NAMALWA (cell line): ENCODE data around the gene ARHGEF25.
A peak's percentile ranks its signal among the peaks of the same experiment; 100 is the strongest.
"Not testable (repeated sequence)": the region's sequence is repeated elsewhere in the genome, so short reads cannot be mapped to it uniquely, and the experiment has no call there.

Experiments
- DNase-seq: peaks from one replicate; pipeline ENCODE4 v3.0.0-alpha.2; 2015; ENCODE audit warnings: low spot score

ARHGEF25 gene

DNA sequence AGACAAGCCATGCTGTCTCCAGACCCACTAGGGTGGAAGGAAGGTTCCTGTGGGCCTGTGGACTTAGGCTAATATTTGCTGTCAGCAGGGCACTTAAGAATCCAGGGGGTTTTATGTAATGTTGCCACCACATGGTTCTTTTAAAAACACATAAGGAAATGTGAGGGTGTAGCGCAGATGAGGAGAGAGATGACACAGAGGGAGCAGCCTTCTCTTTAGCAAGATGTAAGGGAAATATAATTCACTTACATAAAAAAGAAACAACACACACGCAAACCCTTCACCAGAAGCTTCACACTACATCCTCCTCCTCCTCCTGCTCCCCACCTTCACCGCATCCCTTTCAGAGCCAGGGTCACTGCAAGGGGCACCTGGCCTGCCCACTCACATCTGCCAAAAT is 25.1 kb upstream of the ARHGEF25 start:
- DNase-seq: no peak

DNA sequence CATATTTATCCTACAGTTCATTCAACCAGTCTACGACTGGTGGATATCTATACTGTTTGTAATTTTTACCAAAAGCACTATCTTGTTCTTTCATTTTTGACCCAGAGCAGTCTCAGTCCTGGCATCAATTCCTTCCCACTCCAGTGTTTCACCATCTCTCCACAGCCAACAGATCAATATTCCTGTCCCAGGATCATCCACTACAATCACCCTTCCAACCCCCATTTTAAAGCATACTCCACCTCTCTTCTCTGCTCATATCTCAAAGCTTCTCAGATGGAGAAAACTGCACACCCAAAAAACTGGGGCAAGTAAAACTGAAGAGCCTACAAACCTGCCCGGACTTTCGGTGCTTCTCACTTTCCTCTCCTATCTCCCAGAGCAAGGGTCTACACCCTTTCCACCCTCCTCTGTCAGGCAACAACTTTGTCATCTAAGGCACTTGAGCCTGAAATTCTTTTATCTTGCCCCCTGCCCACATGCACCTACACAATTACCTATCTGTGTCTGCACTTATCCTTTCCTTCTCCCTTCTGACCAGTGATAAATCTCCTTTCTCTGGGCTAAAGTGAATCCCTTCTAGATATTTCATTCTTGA is 24.3 kb upstream of the ARHGEF25 start:
- DNase-seq: no peak

DNA sequence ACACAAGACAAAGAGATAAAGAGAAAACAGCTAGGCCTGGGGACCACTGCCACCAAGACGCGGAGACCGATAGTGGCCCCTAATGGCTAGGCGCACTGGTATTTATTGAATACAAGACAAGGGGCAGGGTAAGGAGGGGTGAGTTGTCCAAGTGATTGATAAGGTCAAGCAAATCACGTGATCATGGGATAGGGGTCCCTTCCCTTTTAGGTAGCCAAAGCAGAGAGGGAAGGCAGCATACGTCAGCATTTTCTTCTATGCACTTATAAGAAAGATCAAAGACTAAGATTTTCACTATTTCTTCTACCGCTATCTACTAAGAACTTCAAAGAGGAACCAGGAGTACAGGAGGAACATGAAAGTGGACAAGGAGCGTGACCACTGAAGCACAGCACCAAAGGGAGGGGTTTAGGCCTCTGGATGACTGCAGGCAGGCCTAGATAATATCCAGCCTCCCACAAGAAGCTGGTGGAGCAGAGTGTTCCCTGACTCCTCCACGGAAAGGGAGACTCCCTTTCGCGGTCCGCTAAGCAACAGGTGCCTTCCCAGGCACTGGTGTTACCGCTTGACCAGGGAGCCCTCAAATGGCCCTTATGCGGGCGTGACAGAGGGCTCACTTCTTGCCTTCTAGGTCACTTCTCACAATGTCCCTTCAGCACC is 22.2 kb upstream of the ARHGEF25 start:
- not testable (repeated sequence) for DNase-seq

DNA sequence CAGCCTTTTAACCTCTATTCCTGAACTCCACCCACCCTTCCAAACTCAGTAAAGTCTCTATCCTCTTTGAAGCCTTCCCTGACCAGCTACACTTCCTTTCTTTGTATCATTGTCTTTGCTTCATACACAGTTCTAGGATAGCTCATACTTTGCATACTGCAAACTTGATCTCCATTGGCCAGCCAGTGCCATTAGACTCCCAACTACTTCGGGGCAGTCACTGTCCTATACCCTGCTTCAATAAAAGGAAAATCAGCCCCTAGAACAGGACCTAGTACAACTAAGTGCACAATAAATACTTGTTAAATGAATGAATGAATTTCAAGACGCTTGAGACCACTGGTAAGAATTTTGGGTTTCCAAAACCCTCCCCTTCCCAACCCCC is 20.8 kb upstream of the ARHGEF25 start:
- DNase-seq: no peak

DNA sequence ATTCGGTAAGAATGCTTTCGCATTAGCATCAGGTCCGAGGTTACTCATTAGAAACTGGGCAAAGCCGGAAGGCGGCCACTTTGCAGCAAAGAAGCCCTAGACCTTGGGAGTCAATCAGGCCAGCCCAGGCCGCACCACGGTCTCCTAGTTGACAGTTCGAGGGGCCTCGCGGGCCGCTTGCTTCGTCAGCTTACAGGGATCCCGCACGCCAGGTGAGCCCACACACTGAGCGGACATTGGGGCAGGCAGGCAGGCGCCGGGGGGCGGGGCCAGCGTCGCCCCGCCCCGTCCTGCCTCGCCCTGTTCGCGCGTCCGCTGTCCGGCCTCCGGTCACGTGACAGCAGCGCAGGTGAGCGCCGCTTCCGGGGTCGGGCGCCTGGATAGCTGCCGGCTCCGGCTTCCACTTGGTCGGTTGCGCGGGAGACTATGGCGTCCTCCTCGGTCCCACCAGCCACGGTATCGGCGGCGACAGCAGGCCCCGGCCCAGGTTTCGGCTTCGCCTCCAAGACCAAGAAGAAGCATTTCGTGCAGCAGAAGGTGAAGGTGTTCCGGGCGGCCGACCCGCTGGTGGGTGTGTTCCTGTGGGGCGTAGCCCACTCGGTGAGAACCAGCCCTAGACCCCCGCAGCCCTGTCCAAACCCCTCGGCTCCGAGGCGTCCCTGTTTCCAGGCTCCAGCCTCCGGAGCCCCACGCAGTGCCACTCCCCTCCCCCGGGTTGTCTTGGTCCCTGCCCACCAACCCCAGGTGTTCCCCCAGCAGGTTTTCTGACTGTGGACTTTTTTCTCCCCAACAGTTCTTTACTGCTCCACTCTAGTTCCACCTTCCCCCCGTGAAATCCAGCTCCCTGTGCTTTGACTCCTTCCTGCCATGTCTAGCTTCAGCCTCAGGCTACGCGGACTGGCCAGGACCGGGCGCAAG is 20.1 kb upstream of the ARHGEF25 start, which contains the start of gene PIP4K2C:
TSS of gene PIP4K2C (plus strand) at position 329 of the 918 bp plus-strand sequence. CDS start at position 427, 98 bp downstream.
- peak; percentile 85 for DNase-seq

DNA sequence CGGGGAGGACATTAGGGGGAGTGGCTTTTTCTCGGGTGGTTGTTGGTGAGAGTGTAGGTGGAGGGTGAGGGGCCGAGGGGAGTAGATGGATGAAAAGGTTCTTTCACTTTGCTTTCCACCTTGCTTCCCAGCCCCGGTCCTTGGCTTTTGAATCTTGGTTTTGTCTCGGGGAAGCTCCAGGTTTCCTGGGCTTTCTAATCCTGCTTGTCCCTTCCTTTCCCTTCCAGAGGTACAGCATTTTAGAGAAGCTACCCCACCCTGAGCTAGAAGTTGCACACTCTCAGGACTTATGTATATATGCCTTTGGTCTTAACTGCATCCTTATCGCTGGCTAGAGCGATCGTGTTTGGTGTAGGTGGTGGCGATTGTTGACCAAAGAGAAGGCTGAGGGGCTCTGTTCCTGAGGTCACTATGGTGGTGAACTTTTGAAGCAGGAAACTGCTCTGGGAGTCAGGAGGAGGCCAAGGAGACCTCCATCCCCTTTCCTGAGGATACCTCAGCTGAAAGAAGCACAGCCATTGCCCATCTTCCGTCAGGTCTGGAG is 19.4 kb upstream of the ARHGEF25 start:
- DNase-seq: no peak

DNA sequence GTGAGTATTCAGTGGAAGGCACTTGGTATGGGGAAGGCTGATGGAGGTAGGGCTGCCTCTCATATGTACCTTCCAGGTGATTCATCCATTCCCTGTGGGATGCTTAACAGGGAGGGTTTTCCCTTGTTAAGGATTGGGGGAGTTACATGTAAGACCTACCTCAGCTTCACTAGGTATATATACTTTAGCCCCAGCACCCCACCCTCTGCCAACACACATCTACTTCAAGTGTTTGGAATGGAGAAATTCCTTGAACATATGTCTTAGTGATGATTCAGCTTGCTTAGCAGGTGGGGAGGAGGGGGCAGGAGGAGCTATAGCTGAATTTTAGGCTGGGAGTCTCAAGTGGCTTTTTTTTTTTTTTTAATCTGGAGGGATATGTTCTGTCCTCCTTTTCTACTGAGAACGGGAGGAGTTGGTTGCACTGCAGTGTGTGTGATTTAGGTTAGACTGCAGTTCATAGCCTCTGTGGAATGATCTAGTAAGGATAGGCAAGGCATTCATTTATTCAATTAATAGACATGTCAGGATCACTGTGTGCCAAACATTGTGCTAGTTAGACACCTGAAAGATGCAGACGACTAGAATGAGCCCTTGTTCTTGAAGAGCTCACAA is 18.6 kb upstream of the ARHGEF25 start:
- DNase-seq: no peak

DNA sequence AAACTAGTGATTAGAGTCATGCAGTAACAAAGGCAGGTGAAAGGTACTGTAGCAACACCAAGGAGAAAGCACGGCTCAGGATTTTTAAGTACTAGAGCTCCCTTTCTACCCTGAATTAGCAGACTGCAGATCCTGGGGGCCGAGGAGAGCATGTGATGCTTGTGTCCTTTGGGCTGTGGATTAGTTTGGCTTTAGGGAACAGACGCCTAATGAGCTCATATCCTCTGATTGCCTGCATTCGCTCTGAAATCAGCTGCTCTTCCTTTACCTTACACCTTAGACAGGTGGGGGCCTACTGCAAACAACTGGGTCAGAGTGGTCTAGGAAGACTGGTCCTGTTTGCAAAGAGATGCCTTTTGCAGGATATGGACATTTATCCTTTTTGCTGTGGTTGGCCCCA is 18.0 kb upstream of the ARHGEF25 start:
- DNase-seq: no peak

DNA sequence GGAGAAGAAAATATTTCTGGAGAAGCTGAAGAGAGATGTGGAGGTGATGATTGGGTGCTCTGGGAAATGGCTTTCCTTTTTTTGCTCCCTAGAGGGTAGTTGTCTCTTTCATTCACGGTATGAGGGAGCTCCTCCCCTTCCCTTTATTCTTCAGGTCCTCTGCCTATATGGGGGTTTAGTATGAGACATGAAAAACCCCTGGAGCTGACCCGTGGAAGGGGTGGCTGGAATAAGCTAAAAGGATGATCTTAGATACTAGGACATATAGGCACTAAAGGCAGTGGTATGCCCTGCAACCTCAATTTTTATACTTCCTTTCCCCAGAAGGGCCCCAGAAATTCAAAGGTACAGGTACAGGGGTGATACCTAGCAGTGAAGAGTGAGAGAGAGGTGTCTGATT is 10.8 kb upstream of the ARHGEF25 start:
- no peak for DNase-seq

DNA sequence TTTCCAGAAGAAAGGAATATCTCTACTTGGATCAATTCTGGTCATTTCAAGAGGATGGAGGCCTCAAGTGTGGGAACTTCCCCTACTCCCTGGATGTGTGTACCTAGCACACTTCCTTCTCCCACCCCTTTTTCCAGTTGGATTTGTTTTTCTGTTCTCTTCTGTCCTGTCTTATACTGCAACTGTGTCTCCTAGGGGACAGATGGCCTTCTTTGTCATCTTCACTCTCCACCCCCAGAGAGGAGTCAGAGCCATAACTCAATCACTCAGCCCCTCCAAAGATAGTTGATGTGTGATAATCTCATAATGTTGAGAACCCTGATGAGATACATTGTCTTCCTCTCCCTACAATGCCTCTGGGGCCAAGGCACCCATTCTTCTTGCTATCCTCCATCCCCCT is 8.7 kb upstream of the ARHGEF25 start:
- DNase-seq: no peak

DNA sequence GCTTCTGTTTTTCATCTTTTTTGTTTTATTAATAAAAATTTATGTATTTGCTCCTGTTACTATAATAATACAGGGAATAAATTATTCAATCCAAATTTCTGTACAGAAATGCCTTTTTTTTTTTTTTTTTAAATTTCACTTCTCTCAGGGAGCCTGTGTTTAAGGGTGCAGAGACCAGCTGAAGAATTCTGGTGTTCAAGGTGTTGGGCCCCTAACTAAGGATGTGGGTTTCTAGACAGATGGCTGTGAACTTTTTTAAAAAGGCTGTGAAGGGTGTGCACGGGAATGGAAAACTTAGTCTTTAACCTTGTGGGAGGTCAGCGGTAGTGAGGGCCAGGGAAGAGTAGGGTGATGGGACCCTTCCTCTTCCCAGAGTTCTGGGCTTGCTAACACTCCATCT is 7.9 kb upstream of the ARHGEF25 start:
- DNase-seq: no peak

DNA sequence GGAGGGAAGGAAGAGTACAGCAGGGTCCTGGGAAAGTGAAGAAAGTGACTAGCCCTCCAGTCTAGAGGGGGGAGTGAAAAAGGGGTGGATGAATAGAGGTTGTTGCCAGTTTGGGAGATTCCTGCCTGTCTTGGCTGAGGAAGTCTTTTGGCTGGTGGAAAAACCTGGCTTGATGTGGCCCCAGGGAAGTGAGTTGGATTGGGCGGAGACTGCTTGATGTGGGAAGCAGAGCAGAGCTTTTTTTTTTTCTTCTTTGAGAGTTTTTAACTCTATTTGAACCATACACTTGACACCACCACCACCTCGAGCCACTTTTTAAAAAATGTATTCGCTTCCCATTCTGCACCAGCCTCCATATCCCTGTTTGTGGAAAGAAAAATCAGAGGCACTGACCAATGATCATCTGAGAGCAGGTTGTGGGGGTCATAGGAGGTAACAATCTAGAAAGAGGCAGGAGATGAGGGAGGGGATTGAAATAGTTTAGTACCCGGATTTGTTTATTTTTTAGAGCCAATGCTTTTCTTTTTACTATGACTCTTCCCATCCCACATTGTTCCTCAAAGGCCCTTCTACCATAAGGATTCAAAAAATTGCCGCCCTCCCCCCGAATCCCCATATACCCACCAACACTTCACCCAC is 7.3 kb upstream of the ARHGEF25 start:
- DNase-seq: no peak

DNA sequence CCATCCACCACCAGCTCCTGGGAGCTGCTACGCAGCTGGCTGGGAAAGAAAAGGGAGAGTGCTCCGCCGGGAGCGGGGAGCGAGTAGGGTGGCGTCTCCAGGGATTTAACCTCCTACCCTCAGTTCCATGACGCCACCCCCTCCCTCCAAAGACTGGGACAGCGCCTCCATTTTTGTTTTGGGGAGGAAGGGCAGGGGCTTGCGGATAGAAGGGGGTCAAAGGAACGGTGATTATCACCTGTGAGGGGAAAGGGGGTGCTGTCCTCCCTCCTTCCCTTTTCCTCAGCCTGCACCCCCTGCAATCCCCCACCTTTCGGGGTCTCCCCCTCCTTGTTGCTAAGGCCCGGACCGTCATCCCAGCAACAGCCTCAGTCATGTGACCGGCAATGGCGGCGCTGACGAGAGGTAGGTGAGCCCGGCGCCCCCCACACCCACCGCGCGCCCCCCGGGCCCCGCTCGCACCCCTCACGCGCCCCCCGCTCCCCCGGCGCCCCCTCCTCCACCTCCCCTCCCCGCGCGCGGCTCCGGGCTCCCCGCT is 6.7 kb upstream of the ARHGEF25 start, which contains the start of gene DTX3:
TSS of gene DTX3 (plus strand) at position 371 of the 538 bp plus-strand sequence. CDS start 1,694 bp downstream, outside the sequence.
- no peak for DNase-seq

DNA sequence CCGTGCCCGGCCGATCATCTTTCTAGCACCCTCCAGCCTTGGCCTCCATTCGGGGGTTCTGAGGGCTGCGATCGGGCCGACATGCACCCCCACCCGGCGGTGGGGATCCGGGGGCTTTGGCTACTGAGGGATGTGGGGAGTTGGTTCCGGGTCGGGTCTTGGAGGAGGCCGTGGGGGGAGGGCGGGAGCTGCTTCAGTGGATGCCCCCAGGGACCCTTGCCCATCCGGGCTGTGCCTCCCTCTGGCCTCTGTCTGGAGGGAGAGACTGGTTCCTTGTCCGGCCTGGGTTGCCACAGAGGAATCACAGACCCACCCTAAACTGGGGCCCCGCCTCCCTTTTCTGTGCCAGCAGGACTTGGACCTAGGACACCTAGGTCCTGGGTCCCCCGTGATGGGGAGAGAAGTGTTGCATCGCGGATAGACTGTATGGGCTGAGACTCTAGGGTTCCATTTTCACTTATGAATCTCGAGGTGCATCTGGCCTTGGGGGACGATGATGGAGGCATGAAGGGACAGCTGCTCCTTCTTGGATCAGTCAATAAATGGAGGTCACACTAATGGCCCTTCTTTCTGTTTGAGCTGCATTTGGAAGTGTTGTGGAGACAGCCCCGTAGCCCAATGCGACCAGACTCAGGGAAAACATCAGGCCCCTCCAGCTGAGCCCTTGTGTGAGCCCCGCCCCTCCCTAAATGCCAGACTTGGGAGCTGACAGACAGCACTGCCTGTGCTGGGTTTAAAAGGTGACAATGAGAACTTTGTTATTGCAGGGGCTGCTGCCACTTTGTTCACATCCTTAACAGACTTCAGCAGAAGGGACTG is 6.0 kb upstream of the ARHGEF25 start:
- DNase-seq: no peak

DNA sequence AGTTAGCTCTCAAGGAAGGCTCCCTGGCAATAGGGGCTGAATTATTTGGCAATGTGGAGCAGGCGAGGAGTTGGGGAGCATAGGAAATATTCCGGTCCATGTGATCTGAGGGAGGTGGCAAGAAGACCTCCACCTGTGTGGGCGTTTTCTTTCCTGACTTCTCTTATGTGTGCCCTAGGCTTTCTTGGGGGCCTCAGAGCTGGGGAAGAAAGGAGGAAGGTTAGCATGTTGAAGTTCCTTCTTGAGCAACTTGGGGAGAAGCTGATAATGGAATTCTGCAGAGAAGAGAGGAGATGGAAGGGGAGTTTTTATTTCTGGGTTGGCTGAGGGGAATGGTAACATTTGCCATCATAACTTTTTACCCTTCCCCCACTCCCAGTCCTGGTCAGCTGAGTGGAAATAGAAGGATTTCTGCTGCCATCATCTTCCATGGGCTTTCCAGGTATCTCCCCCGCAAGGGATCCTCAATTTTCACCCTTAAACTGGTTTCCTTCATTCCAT is 5.4 kb upstream of the ARHGEF25 start:
- DNase-seq: no peak

DNA sequence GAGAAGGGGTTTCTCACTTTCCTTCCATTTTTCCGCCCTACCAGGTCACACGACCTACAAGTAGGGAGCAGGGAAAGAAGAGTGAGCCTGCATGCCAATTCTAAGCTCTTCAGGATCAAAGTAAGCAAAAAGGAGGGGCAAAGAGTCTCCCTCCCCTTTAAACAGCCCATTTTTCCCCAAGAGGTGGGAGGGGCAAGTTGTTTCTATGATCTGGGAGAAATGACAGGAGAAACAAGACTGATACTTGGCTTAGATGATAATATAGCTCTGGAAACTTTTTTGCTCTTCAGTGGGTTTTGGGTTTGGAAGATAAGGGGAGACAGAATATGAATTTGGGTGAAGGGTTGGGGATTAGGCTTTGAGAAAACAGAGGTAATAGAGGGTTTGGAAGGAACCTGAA is 4.8 kb upstream of the ARHGEF25 start:
- no peak for DNase-seq

DNA sequence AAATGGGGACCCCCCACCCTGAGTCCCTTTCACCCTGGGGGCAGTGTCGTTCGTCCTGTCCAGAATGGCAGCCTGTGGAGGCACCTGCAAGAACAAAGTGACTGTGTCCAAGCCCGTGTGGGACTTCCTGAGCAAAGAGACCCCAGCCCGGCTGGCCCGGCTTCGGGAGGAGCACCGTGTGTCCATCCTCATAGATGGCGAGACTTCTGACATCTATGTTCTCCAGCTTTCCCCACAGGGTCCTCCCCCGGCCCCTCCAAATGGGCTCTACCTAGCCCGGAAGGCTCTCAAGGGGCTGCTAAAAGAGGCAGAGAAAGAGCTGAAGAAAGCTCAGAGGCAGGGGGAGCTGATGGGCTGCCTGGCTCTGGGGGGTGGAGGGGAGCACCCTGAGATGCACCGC is 4.4 kb upstream of the ARHGEF25 start:
- no peak for DNase-seq

DNA sequence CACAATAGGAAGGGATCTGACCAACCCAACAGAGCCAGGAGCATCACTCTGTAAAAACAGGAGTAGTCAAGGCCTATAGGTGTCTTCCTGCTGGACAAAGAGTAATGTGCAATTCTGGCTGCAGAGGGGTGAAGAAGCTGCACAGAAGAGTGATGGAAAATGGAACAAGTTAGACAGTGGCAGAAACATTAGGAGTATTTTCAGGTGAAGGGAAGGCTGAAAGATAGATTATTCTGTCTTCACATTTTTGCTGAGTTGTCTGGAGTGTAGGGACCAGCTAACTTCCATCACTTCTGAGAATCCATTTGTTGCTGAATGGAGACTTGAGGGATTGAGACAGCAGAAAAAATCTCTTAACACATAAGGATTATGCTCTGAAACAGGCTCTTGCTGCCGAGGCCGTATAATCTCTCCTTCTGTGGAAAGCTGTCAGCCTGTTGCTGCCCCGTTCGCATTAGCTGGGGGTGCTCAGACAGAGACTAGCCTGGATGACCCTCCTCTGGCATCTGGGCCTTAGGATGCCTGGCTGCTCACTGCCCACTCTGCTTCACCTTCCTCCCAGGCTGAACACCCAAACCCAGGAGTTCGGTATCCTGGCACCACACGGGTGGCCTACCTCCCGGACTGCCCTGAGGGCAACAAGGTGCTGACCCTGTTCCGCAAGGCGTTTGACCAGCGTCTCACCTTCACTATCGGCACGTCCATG is 3.1 kb upstream of the ARHGEF25 start:
- DNase-seq: no peak

DNA sequence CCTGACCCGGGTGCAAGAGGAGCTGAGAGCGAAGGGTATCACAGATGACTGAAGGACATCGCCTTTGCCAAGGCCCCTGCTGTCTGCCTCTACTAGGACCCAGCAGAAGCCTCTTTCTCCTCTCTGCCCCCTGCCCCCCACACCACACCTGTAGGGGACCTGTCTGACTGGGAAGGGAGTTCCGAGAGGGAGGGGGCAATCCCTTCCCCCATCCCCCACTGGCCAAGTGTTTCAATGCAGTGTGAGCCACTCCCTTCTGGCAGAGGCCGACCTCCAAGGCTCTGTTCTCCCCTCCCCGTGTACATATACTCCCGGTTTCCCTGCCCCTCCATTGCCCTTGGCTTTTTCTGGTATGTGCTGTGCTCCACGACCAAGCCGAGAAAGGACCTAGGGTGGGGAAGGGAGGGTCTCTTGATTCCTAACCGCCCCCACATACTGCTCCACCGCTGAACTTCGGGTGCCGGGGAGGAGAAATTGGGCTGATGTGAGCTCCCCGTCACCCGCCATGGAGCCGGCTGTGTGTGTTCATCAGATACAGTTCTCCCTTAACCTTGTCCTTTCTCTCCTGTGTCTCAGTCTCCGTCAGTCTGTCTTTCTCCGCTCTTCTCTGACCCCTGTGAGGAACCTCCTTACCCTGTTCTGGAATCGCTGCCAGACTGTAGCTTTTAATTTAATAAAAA is 2.0 kb upstream of the ARHGEF25 start:
- DNase-seq: no peak
